Tongue (tissue), 2 donors: ENCODE measurements around the gene KRTAP29-1. TPM values are rescaled to one million over a fixed set of nuclear protein-coding genes. Genes with fewer than 3 reads are reported as not detected.

Experiments used
- small RNA-seq: library from RNA; depleted of rRNA; stranded (forward); fragments of <200 nt; gene quantifications from one replicate; pipeline ENCODE3, GENCODE V24; 2014; ENCODE audit warnings: low replicate concordance
- total RNA-seq: library from RNA; depleted of rRNA; stranded (reverse); fragments of >200 nt; gene quantifications from one replicate; pipeline ENCODE4 v1.2.3, GENCODE V29; 2014

The KRTAP29-1 gene
- total RNA-seq, 1 donor from 2014 or later: not detected

Small RNAs within 50 kb of the gene (small RNA-seq; reads per million reads assigned to genes)
- gene KRTAP9-10P: not detected

Other genes starting within 250 kb of the KRTAP29-1 start
- gene KRTAP2-2, start 247.6 kb downstream of the KRTAP29-1 start, total RNA-seq: not detected
- gene KRTAP2-3, start 242.7 kb downstream of the KRTAP29-1 start, total RNA-seq: not detected
- gene KRTAP2-4, start 237.0 kb downstream of the KRTAP29-1 start, total RNA-seq: not detected
- not detected for gene KRTAP4-7, start 218.7 kb downstream of the KRTAP29-1 start, total RNA-seq
- not detected for gene KRTAP4-8, start 204.7 kb downstream of the KRTAP29-1 start, total RNA-seq
- gene KRTAP4-16, start 200.6 kb downstream of the KRTAP29-1 start, total RNA-seq: not detected
- gene KRTAP4-9, start 197.5 kb downstream of the KRTAP29-1 start, total RNA-seq: not detected
- not detected for gene KRTAP4-11, start 184.5 kb downstream of the KRTAP29-1 start, total RNA-seq
- gene KRTAP4-12, start 178.7 kb downstream of the KRTAP29-1 start, total RNA-seq: not detected
- gene KRTAP4-6, start 162.3 kb downstream of the KRTAP29-1 start, total RNA-seq: not detected
- gene KRTAP4-5, start 153.0 kb downstream of the KRTAP29-1 start, total RNA-seq: not detected
- not detected for gene KRTAP4-4, start 142.1 kb downstream of the KRTAP29-1 start, total RNA-seq
- gene KRTAP4-3, start 134.6 kb downstream of the KRTAP29-1 start, total RNA-seq: not detected
- not detected for gene KRTAP4-2, start 124.6 kb downstream of the KRTAP29-1 start, total RNA-seq
- not detected for gene KRTAP4-1, start 117.9 kb downstream of the KRTAP29-1 start, total RNA-seq
- not detected for gene KRTAP9-1, start 113.0 kb downstream of the KRTAP29-1 start, total RNA-seq
- not detected for gene KRTAP9-2, start 76.2 kb downstream of the KRTAP29-1 start, total RNA-seq
- not detected for gene KRTAP9-3, start 70.4 kb downstream of the KRTAP29-1 start, total RNA-seq
- gene KRTAP9-8, start 64.9 kb downstream of the KRTAP29-1 start, total RNA-seq: not detected
- gene KRTAP9-4, start 53.2 kb downstream of the KRTAP29-1 start, total RNA-seq: not detected
- not detected for gene KRTAP9-9, start 47.5 kb downstream of the KRTAP29-1 start, total RNA-seq
- not detected for gene KRTAP9-6, start 37.5 kb downstream of the KRTAP29-1 start, total RNA-seq
- gene KRTAP9-7, start 27.2 kb downstream of the KRTAP29-1 start, total RNA-seq: not detected
- gene KRTAP16-1, start 6.5 kb upstream of the KRTAP29-1 start, total RNA-seq: not detected
- gene KRTAP17-1, start 12.9 kb upstream of the KRTAP29-1 start, total RNA-seq: 1.0 TPM
- not detected for gene KRT33A, start 48.0 kb upstream of the KRTAP29-1 start, total RNA-seq
- gene KRT33B, start 67.0 kb upstream of the KRTAP29-1 start, total RNA-seq: 0.21 TPM
- 0.51 TPM for gene KRT34, start 79.5 kb upstream of the KRTAP29-1 start, total RNA-seq
- gene KRT31, start 94.8 kb upstream of the KRTAP29-1 start, total RNA-seq: 6.1 TPM
- gene KRT37, start 121.7 kb upstream of the KRTAP29-1 start, total RNA-seq: not detected
- gene KRT38, start 138.1 kb upstream of the KRTAP29-1 start, total RNA-seq: not detected
- gene KRT32, start 164.5 kb upstream of the KRTAP29-1 start, total RNA-seq: not detected
- gene KRT35, start 178.3 kb upstream of the KRTAP29-1 start, total RNA-seq: not detected
- not detected for gene KRT36, start 187.1 kb upstream of the KRTAP29-1 start, total RNA-seq
- 1,847 TPM for gene KRT13, start 202.8 kb upstream of the KRTAP29-1 start, total RNA-seq
- gene KRT15, start 216.0 kb upstream of the KRTAP29-1 start, total RNA-seq: 633 TPM
- gene KRT19, start 225.5 kb upstream of the KRTAP29-1 start, total RNA-seq: 248 TPM